PC-9 (cell line): ENCODE data around the gene CERS3. TPM values are rescaled to one million over a fixed set of nuclear protein-coding genes. Genes with fewer than 3 reads are reported as not detected.

Source experiments
- BruUV-seq: library from RNA; stranded (reverse); fragments of 400-500 nt; replicated peaks from 2 replicates; lab custom pipeline; 2021; lab: Mats Ljungman, UMichigan
- CTCF ChIA-PET: fragments of 300-600 bp; sonication (Branson Sonifier 250); formaldehyde crosslinking; loops from one replicate; lab custom pipeline; 2022; ENCODE audit warnings: antibody characterized with exemption; lab: Charles Lee
- POLR2A ChIA-PET: fragments of 300-600 bp; sonication (Branson Sonifier 250); formaldehyde crosslinking; loops from one replicate; lab custom pipeline; 2022; ENCODE audit warnings: antibody characterized with exemption; ENCODE audit not compliant: unreplicated experiment; lab: Charles Lee
- DNase-seq, 2 experiments: peaks; one replicate each; pipeline versions ENCODE4 v3.0.0 to v3.0.0-alpha.2; 2015 to 2022; ENCODE audit warnings: mixed read lengths in 1 of 2
- H2AFZ ChIP-seq: fragments of 200-600 bp; sonication (generic); 2 replicates; pipeline ENCODE4 v1.8.1; 2017; ENCODE audit warnings: antibody characterized with exemption
- H3F3A ChIP-seq: fragments of 200-600 bp; sonication (generic); 2 replicates; pipeline ENCODE4 v1.8.1; 2017; ENCODE audit warnings: antibody characterized with exemption, mild to moderate bottlenecking, low read depth; ENCODE audit not compliant: insufficient read depth
- H3K27ac ChIP-seq: fragments of 200-600 bp; sonication (generic); 2 replicates; pipeline ENCODE4 v1.6.1; 2016; ENCODE audit warnings: mixed run types
- H3K27me3 ChIP-seq: fragments of 200-600 bp; sonication (generic); 2 replicates; pipeline ENCODE4 v1.6.1; 2016; ENCODE audit warnings: low read depth, mixed run types; ENCODE audit not compliant: insufficient read depth
- H3K36me3 ChIP-seq: fragments of 200-600 bp; sonication (generic); 2 replicates; pipeline ENCODE4 v1.6.1; 2016; ENCODE audit warnings: low read depth, mixed run types
- H3K4me1 ChIP-seq: fragments of 200-600 bp; sonication (generic); replicated peaks from 2 replicates; pipeline ENCODE4 v1.6.1; 2016; ENCODE audit warnings: mixed run types; ENCODE audit not compliant: insufficient read depth
- H3K4me2 ChIP-seq: fragments of 200-600 bp; sonication (generic); 2 replicates; pipeline ENCODE4 v1.6.1; 2017; ENCODE audit warnings: mixed run types
- H3K4me3 ChIP-seq: fragments of 200-600 bp; sonication (generic); 2 replicates; pipeline ENCODE4 v1.6.1; 2016; ENCODE audit warnings: mixed run types
- H3K79me2 ChIP-seq: fragments of 200-600 bp; sonication (generic); 2 replicates; pipeline ENCODE4 v1.6.1; 2017; ENCODE audit warnings: low read depth, mixed run types
- H3K9me2 ChIP-seq: fragments of 200-600 bp; sonication (generic); 2 replicates; pipeline ENCODE4 v1.8.1; 2017; ENCODE audit warnings: mild to moderate bottlenecking; ENCODE audit not compliant: insufficient read depth
- H3K9me3 ChIP-seq: fragments of 200-600 bp; sonication (generic); 2 replicates; pipeline ENCODE4 v1.8.1; 2016; ENCODE audit warnings: low read depth; ENCODE audit not compliant: insufficient read depth
- H4K20me1 ChIP-seq: fragments of 200-600 bp; sonication (generic); 2 replicates; pipeline ENCODE4 v1.8.1; 2017; ENCODE audit not compliant: insufficient read depth
- CTCF ChIP-seq: fragments of 200-600 bp; sonication (generic); conservative IDR thresholded peaks from 2 replicates; pipeline ENCODE4 v1.6.1; 2017; ENCODE audit warnings: mixed run types, antibody characterized with exemption, mild to moderate bottlenecking, moderate library complexity
- EZH2 ChIP-seq: fragments of 200-600 bp; sonication (generic); IDR thresholded peaks from 2 replicates; pipeline ENCODE4 v1.8.0; 2017; ENCODE audit warnings: antibody characterized with exemption, low read depth
- intact Hi-C: fragments of 100-400 bp; cut with micrococcal nuclease; formaldehyde crosslinking; loops from one replicate; pipeline ENCODE4 v1.10.0; 2022; ENCODE audit not compliant: unreplicated experiment
- total RNA-seq: library from RNA; stranded (reverse); gene quantifications from 2 replicates; pipeline ENCODE4 v1.2.3, GENCODE V29; 2021

CERS3 gene
- total RNA-seq, 1 experiment from 2014 or later = not detected

- no peak overlapping the region for H3K4me3 ChIP-seq
- H3K4me1 ChIP-seq = peaks cover 19% of the 10 kb centered on the region
- no peaks in the 10 kb centered on the region for H3K36me3 ChIP-seq
- no peak for TF ChIP-seq EZH2
- no peak for TF ChIP-seq CTCF
- no peaks in the 10 kb centered on the region for H3K27me3 ChIP-seq
- no peaks in the 10 kb centered on the region for H3K9me2 ChIP-seq
- no peaks in the 10 kb centered on the region for H4K20me1 ChIP-seq
- DNase-seq = no peak
- H3K27ac ChIP-seq = no peak overlapping the region
- H3K4me2 ChIP-seq = no peak overlapping the region
- H2AFZ ChIP-seq = no peak overlapping the region
- peaks cover 7% of the 10 kb centered on the region; the same call in 1 of the 2 replicates for H3F3A ChIP-seq
- ChIA-PET CTCF (no interaction called here), POLR2A (no interaction called here)
- BruUV-seq = no TSS peak
- no peaks in the 10 kb centered on the region for H3K79me2 ChIP-seq
- intact Hi-C loops = no loop called here
- no peaks in the 10 kb centered on the region for H3K9me3 ChIP-seq
Observed at GRCh38 chr15:100569391-100569790, 40.6 kb upstream of the CERS3 start.

DNA sequence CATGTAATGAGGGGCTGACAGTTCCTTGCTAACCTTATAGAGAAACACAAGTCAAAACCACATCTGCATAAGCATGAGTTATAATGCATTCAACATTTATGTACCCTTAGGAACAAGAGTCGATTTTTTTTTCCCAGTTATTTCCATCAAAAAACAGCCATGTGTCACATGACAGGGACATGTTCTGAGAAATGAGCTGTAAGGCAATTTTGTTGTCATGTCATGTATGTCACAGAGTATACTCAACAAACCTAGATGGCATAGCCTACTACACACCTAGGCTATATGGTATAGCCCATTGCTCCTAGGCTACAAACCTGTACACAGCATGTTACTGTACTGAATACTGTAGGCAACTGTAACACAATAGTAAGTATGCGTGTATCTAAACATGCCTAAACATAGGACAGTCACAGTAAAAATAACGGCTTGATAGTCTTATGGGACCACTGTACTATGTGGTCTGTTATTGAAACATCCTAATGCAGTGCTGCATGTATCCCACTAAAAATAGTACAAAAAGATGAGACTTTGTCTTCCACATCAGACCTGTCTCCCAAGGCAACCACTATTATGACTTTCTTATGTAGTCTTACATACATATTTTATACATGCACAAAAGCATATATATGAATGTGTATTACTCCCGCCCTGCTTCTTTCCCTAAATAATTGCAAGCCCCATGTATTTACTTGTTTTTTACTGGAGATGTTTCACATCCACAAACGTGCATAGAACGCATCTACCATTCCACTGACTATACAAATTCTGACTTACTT is 38.3 kb upstream of the CERS3 start:
- H3K79me2 ChIP-seq = no peaks in the 10 kb centered on the region
- H3K36me3 ChIP-seq = no peaks in the 10 kb centered on the region
- ChIA-PET POLR2A (no interaction called here), CTCF (interaction anchor here (0.6 kb wide), 1 partner anchor 832 kb away, joined by 7 read pairs; no protein-coding TSS in a partner anchor)
- no peak for TF ChIP-seq EZH2
- TF ChIP-seq CTCF = no peak
- H3K4me1 ChIP-seq = peaks cover 31% of the 10 kb centered on the region
- no TSS peak for BruUV-seq
- no peak overlapping the region for H2AFZ ChIP-seq
- no peak overlapping the region for H3K27ac ChIP-seq
- H3K4me2 ChIP-seq = no peak overlapping the region
- no peaks in the 10 kb centered on the region for H3K9me3 ChIP-seq
- no peaks in the 10 kb centered on the region for H4K20me1 ChIP-seq
- no peaks in the 10 kb centered on the region for H3K9me2 ChIP-seq
- H3F3A ChIP-seq = peaks cover 6% of the 10 kb centered on the region; the same call in 1 of the 2 replicates
- DNase-seq = no peak
- intact Hi-C loops = no loop called here
- no peak overlapping the region for H3K4me3 ChIP-seq
- no peaks in the 10 kb centered on the region for H3K27me3 ChIP-seq

DNA sequence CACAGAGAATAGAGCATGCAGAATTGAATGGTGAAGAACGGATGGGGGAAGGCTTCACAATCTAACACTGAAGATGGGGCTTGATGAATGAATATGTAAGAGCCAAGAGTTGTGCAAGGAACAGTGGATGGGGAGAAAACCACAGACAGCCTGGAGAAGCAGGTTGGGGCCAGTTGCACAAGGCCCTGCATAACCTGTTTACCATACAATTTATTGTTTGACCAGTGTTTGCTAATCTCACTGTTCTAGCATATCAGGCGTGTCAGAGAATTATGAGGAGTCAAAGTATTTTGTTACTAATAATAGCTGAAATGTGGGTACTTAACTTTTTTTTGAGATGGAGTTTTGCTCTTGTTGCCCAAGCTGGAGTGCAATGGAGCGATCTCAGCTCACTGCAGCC is 36.8 kb upstream of the CERS3 start:
- H3K4me3 ChIP-seq = no peak overlapping the region
- intact Hi-C loops = no loop called here
- H3K27me3 ChIP-seq = no peaks in the 10 kb centered on the region
- ChIA-PET CTCF (no interaction called here), POLR2A (no interaction called here)
- H2AFZ ChIP-seq = no peak overlapping the region
- no TSS peak for BruUV-seq
- H3K79me2 ChIP-seq = no peaks in the 10 kb centered on the region
- DNase-seq = peak in 1 of 2 experiments; percentile 87
- no peak overlapping the region for H3K27ac ChIP-seq
- H3F3A ChIP-seq = peaks cover 6% of the 10 kb centered on the region; the same call in 1 of the 2 replicates
- TF ChIP-seq EZH2 (no peak), CTCF (no peak)
- peaks cover 37% of the 10 kb centered on the region for H3K4me1 ChIP-seq
- 0 out of 2 replicates have a peak overlapping the region, but pooled peaks have one; percentile 23 for H3K4me2 ChIP-seq
- H3K9me3 ChIP-seq = no peaks in the 10 kb centered on the region; the same call in 1 of the 2 replicates
- H4K20me1 ChIP-seq = no peaks in the 10 kb centered on the region
- no peaks in the 10 kb centered on the region for H3K36me3 ChIP-seq
- no peaks in the 10 kb centered on the region for H3K9me2 ChIP-seq
